GM13976 (cell line): ENCODE data around the gene RUNX1.

ENCODE experiments used
- DNase-seq: peaks from one replicate; pipeline ENCODE4 v3.0.0; 2012; ENCODE audit warnings: low spot score
- in situ Hi-C: fragments of 300-500 bp; cut with MboI; formaldehyde crosslinking; loops from one replicate; pipeline ENCODE4 v1.12.0; 2022; ENCODE audit warnings: low sequenced_read_pairs, mixed read lengths, inconsistent platforms; ENCODE audit not compliant: unreplicated experiment
- TF ChIP-seq, protein P1 (sequence below): IDR thresholded peaks from 2 replicates; pipeline ENCODE4 v1.5.1; 2012; ENCODE audit warnings: borderline replicate concordance, mild to moderate bottlenecking; ENCODE audit not compliant: insufficient read depth; ENCODE audit errors: extremely low read depth, missing control alignments, control extremely low read depth

RUNX1 gene

GRCh38 chr21:34914239-34914638 lies 134.9 kb downstream of the RUNX1 start:
- TF ChIP-seq, protein P1, sequence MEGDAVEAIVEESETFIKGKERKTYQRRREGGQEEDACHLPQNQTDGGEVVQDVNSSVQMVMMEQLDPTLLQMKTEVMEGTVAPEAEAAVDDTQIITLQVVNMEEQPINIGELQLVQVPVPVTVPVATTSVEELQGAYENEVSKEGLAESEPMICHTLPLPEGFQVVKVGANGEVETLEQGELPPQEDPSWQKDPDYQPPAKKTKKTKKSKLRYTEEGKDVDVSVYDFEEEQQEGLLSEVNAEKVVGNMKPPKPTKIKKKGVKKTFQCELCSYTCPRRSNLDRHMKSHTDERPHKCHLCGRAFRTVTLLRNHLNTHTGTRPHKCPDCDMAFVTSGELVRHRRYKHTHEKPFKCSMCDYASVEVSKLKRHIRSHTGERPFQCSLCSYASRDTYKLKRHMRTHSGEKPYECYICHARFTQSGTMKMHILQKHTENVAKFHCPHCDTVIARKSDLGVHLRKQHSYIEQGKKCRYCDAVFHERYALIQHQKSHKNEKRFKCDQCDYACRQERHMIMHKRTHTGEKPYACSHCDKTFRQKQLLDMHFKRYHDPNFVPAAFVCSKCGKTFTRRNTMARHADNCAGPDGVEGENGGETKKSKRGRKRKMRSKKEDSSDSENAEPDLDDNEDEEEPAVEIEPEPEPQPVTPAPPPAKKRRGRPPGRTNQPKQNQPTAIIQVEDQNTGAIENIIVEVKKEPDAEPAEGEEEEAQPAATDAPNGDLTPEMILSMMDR = no peak
- DNase-seq = no peak
- in situ Hi-C loops = no loop called here

- DNase-seq = no peak
- in situ Hi-C loops = no loop called here
- TF ChIP-seq, protein P1 = no peak
Measured at GRCh38 chr21:34913811-34914210, 135.3 kb downstream of the RUNX1 start.

- in situ Hi-C loops = no loop called here
- no peak for DNase-seq
- TF ChIP-seq, protein P1 = no peak
Measured at GRCh38 chr21:34912022-34912945, 136.8 kb downstream of the RUNX1 start.

DNA sequence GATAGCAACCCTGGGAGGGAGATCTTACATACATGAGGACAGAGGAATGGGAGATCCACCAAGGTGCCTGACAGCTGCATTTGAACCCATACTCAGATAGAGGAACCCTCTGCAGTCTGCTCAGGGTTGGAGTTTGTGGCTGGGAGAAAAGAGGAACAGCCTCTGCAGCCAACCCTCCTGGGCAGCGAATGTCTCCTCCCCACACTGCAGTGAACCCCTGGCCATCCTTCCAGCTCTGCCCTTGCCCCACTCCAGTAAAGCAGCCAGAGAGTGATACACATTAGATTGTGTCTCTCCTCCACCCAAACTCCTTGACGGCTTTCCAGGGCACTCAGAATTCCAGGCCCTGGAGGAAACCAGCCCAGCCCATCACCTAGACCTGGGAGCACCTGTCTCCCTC lies 137.7 kb downstream of the RUNX1 start:
- DNase-seq = no peak

DNA sequence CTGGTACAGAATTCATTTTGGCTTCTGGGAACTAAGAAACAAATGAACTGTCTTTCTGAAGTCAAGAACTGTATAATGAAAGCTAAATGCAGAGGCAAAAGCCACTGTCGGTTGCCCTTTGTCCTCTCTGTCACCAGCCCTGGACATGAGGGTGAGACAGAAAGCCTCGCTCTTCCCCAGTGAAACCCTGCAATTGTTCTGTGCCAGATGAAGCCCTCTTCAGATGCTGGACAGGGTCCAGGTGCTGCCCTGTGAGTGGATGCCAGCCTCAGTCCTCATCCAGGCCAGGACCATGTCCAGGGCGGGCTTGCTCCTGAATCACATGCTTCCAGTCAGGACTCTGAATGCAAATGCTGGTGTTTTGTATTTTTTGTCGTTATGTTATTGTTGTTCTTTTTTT lies 138.7 kb downstream of the RUNX1 start:
- TF ChIP-seq, protein P1 = no peak
- in situ Hi-C loops = no loop called here
- DNase-seq = no peak

More for the DNA sequence above, 137.7 kb downstream of the RUNX1 start:
- in situ Hi-C loops = no loop called here
- TF ChIP-seq, protein P1 = no peak

- TF ChIP-seq, protein P1 = no peak
- in situ Hi-C loops = no loop called here
- DNase-seq = no peak
Measured at GRCh38 chr21:34909492-34910292, 139.4 kb downstream of the RUNX1 start.
